Measurements from ENCODE around the gene PDE3A. TPM values are rescaled to one million over a fixed set of nuclear protein-coding genes. Genes with fewer than 3 reads are reported as not detected.

PDE3A gene
- total RNA-seq, 1 experiment from 2014 or later = 0.12 TPM

DNA sequence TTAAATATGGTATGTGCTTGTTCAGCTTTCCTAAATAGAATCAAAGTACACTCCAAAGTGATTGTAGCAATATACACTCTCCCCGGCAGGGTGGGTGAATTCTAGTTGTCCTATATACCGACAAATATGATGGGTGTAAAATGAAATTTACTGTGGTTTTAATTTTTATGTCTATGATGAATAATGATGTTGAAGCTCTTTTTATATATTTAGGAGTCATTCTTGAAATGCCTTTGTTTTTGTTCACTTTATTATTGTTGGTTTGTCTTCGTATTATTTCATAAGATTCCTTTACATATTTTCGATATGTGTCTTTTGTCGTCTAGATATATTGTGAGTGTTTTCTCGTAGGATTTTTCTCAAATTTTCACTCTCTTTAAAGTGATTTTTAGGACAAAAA is 105.7 kb downstream of the PDE3A start:
- TF ChIP-seq CBX3 (IDR thresholded peaks at IDR 0.05; ENCODE audit: low read depth) = no peak
- TF ChIP-seq, protein P1, sequence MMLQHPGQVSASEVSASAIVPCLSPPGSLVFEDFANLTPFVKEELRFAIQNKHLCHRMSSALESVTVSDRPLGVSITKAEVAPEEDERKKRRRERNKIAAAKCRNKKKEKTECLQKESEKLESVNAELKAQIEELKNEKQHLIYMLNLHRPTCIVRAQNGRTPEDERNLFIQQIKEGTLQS (IDR thresholded peaks at IDR 0.05) = no peak
- no peak overlapping the region for H3K4me3 ChIP-seq (replicated peaks in 1 of 2; ENCODE audit: low read depth in 1 of 2, low read length in 2 of 2)
- no peaks in the 10 kb centered on the region for H3K79me2 ChIP-seq (ENCODE audit: insufficient read depth, low read length)
- no peaks in the 10 kb centered on the region for H3K27me3 ChIP-seq (ENCODE audit: insufficient read depth, low read length)
- H2AFZ ChIP-seq (ENCODE audit: low read depth, low read length, poor library complexity, severe bottlenecking) = no peak overlapping the region
- CTCF ChIA-PET = no interaction called here
- no peaks in the 10 kb centered on the region for H3K9me3 ChIP-seq (ENCODE audit: control insufficient read depth in 1 of 2, insufficient read depth in 1 of 2, low read depth in 1 of 2, low read length in 2 of 2)
- no peaks in the 10 kb centered on the region for H3K36me3 ChIP-seq (ENCODE audit: control insufficient read depth in 1 of 2, insufficient read depth in 2 of 2, low read length in 2 of 2)
- no peaks in the 10 kb centered on the region for H4K20me1 ChIP-seq (ENCODE audit: insufficient read depth)
- H3K4me2 ChIP-seq (ENCODE audit: low read length) = no peak overlapping the region
- no peak for ATAC-seq
- H3K9me2 ChIP-seq (ENCODE audit: insufficient read depth) = no peaks in the 10 kb centered on the region
- intact Hi-C loops (cut with micrococcal nuclease) = no loop called here
- DNase-seq (ENCODE audit: low read depth, low spot score) = no peak
- no TSS peak for BruUV-seq (replicated peaks)
- RAD21 ChIA-PET (ENCODE audit: low non-redundant PET in 1 of 2, low total read pairs in 2 of 2, uncharacterized antibody in 2 of 2, unreplicated experiment in 2 of 2) = no interaction called here
- H3K9ac ChIP-seq (ENCODE audit: low read length) = no peak overlapping the region
- POLR2A ChIA-PET = no interaction called here
- no peak overlapping the region for H3K27ac ChIP-seq (ENCODE audit: low read depth, low read length)
- no peaks in the 10 kb centered on the region for H3K4me1 ChIP-seq (ENCODE audit: control insufficient read depth in 1 of 2, insufficient read depth in 2 of 2, low read length in 2 of 2)

DNA sequence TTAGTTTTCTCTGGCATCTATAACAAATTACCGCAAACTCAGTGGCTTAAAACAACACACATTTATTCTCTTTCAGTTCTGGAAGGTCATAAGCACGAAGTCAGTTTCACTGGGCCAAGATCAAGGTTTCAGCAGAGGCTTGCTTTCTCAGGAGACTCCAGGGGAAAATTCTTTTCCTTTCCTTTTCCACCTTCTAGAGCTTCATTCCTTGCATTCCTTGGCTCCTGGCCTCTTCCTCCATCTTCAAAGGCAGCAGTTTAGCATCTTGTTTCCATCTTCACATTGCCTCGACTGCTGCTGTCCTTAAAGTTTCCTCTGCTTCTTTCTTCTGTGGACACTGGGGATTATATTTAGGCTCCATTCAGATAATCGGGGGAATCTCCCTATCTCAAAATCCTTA is 106.1 kb downstream of the PDE3A start:
- H3K9me2 ChIP-seq (ENCODE audit: insufficient read depth) = no peaks in the 10 kb centered on the region
- no peaks in the 10 kb centered on the region for H3K79me2 ChIP-seq (ENCODE audit: insufficient read depth, low read length)
- H4K20me1 ChIP-seq (ENCODE audit: insufficient read depth) = no peaks in the 10 kb centered on the region
- H3K4me1 ChIP-seq (ENCODE audit: control insufficient read depth in 1 of 2, insufficient read depth in 2 of 2, low read length in 2 of 2) = no peaks in the 10 kb centered on the region
- ChIA-PET POLR2A (no interaction called here), CTCF (no interaction called here), RAD21 (ENCODE audit: low non-redundant PET in 1 of 2, low total read pairs in 2 of 2, uncharacterized antibody in 2 of 2, unreplicated experiment in 2 of 2) (no interaction called here)
- no peak overlapping the region for H3K27ac ChIP-seq (ENCODE audit: low read depth, low read length)
- no peak overlapping the region for H3K9ac ChIP-seq (ENCODE audit: low read length)
- ATAC-seq = no peak
- no peak overlapping the region for H3K4me2 ChIP-seq (ENCODE audit: low read length)
- BruUV-seq (replicated peaks) = no TSS peak
- no peak overlapping the region for H3K4me3 ChIP-seq (replicated peaks in 1 of 2; ENCODE audit: low read depth in 1 of 2, low read length in 2 of 2)
- H3K27me3 ChIP-seq (ENCODE audit: insufficient read depth, low read length) = no peaks in the 10 kb centered on the region
- no peak overlapping the region for H2AFZ ChIP-seq (ENCODE audit: low read depth, low read length, poor library complexity, severe bottlenecking)
- intact Hi-C loops (cut with micrococcal nuclease) = no loop called here
- DNase-seq (ENCODE audit: low read depth, low spot score) = no peak
- no peaks in the 10 kb centered on the region for H3K9me3 ChIP-seq (ENCODE audit: control insufficient read depth in 1 of 2, insufficient read depth in 1 of 2, low read depth in 1 of 2, low read length in 2 of 2)
- H3K36me3 ChIP-seq (ENCODE audit: control insufficient read depth in 1 of 2, insufficient read depth in 2 of 2, low read length in 2 of 2) = no peaks in the 10 kb centered on the region
- TF ChIP-seq SIN3A (IDR thresholded peaks at IDR 0.05; ENCODE audit: low read depth) (no peak), RAD21 (IDR thresholded peaks at IDR 0.05; ENCODE audit: low read depth) (no peak), ELF1 (IDR thresholded peaks at IDR 0.05; ENCODE audit: borderline replicate concordance, low read depth) (no peak), SP1 (IDR thresholded peaks at IDR 0.05; ENCODE audit: low read depth) (no peak), EZH2 (IDR thresholded peaks at IDR 0.05) (no peak), POLR2AphosphoS5 (IDR thresholded peaks at IDR 0.05; ENCODE audit: low read depth, low read length) (no peak), CEBPB (IDR thresholded peaks at IDR 0.05; ENCODE audit: low read depth) (no peak), ZNF274 (IDR thresholded peaks at IDR 0.05; ENCODE audit: low read depth, low read length) (no peak), POLR2A (IDR thresholded peaks at IDR 0.05; ENCODE audit: borderline replicate concordance, extremely low read depth, insufficient read depth, insufficient read length) (no peak), ZFX (IDR thresholded peaks at IDR 0.05) (no peak), JUND (IDR thresholded peaks at IDR 0.05) (no peak), CBX3 (IDR thresholded peaks at IDR 0.05; ENCODE audit: low read depth) (no peak), TCF7L2 (IDR thresholded peaks at IDR 0.05; ENCODE audit: borderline replicate concordance, extremely low read depth, insufficient read depth, insufficient read length) (no peak)
- TF ChIP-seq, protein P2, sequence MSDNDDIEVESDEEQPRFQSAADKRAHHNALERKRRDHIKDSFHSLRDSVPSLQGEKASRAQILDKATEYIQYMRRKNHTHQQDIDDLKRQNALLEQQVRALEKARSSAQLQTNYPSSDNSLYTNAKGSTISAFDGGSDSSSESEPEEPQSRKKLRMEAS (IDR thresholded peaks at IDR 0.05) = no peak
- TF ChIP-seq, protein P3, sequence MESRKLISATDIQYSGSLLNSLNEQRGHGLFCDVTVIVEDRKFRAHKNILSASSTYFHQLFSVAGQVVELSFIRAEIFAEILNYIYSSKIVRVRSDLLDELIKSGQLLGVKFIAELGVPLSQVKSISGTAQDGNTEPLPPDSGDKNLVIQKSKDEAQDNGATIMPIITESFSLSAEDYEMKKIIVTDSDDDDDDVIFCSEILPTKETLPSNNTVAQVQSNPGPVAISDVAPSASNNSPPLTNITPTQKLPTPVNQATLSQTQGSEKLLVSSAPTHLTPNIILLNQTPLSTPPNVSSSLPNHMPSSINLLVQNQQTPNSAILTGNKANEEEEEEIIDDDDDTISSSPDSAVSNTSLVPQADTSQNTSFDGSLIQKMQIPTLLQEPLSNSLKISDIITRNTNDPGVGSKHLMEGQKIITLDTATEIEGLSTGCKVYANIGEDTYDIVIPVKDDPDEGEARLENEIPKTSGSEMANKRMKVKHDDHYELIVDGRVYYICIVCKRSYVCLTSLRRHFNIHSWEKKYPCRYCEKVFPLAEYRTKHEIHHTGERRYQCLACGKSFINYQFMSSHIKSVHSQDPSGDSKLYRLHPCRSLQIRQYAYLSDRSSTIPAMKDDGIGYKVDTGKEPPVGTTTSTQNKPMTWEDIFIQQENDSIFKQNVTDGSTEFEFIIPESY (IDR thresholded peaks at IDR 0.05; ENCODE audit: extremely low read depth, insufficient replicate concordance, low read length) = no peak
- TF ChIP-seq, protein P4, sequence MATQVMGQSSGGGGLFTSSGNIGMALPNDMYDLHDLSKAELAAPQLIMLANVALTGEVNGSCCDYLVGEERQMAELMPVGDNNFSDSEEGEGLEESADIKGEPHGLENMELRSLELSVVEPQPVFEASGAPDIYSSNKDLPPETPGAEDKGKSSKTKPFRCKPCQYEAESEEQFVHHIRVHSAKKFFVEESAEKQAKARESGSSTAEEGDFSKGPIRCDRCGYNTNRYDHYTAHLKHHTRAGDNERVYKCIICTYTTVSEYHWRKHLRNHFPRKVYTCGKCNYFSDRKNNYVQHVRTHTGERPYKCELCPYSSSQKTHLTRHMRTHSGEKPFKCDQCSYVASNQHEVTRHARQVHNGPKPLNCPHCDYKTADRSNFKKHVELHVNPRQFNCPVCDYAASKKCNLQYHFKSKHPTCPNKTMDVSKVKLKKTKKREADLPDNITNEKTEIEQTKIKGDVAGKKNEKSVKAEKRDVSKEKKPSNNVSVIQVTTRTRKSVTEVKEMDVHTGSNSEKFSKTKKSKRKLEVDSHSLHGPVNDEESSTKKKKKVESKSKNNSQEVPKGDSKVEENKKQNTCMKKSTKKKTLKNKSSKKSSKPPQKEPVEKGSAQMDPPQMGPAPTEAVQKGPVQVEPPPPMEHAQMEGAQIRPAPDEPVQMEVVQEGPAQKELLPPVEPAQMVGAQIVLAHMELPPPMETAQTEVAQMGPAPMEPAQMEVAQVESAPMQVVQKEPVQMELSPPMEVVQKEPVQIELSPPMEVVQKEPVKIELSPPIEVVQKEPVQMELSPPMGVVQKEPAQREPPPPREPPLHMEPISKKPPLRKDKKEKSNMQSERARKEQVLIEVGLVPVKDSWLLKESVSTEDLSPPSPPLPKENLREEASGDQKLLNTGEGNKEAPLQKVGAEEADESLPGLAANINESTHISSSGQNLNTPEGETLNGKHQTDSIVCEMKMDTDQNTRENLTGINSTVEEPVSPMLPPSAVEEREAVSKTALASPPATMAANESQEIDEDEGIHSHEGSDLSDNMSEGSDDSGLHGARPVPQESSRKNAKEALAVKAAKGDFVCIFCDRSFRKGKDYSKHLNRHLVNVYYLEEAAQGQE (IDR thresholded peaks at IDR 0.05; ENCODE audit: low read depth) = no peak

Data from HCT116 (cell line).